Stimulated activated CD8-positive, alpha-beta memory T cell treated with anti-CD3 and anti-CD28 coated beads, Interleukin-12 subunit alpha, Interleukin-12 subunit beta, amount 100 ng/mL, for 4 hours (primary cell): ENCODE results near the gene PSMB7.

Source experiments
- DNase-seq: peaks from one replicate; pipeline ENCODE4 v3.0.0-alpha.2; 2020; ENCODE audit warnings: low read depth

Gene PSMB7

GRCh38 chr9:124356745-124357390 is 58.4 kb downstream of the PSMB7 start:
- no peak for DNase-seq

GRCh38 chr9:124355941-124356744 is 59.1 kb downstream of the PSMB7 start:
- no peak for DNase-seq

- DNase-seq, result no peak
Observed at GRCh38 chr9:124355039-124355940, 60.0 kb downstream of the PSMB7 start.

- no peak for DNase-seq
Observed at GRCh38 chr9:124354346-124355038, 60.8 kb downstream of the PSMB7 start.

- DNase-seq, result no peak
Observed at GRCh38 chr9:124353811-124354274, 61.4 kb downstream of the PSMB7 start.

GRCh38 chr9:124353166-124353768 is 62.0 kb downstream of the PSMB7 start:
- DNase-seq, result no peak

- DNase-seq, result no peak
Observed at GRCh38 chr9:124352616-124353015, 62.6 kb downstream of the PSMB7 start.

GRCh38 chr9:124351672-124352468 is 63.4 kb downstream of the PSMB7 start:
- DNase-seq, result no peak

GRCh38 chr9:124350494-124351263 is 64.6 kb downstream of the PSMB7 start:
- no peak for DNase-seq

- DNase-seq, result no peak
Observed at GRCh38 chr9:124349675-124350493, 65.4 kb downstream of the PSMB7 start.

- DNase-seq, result no peak
Observed at GRCh38 chr9:124349267-124349666, 66.0 kb downstream of the PSMB7 start.

GRCh38 chr9:124348831-124349230 is 66.4 kb downstream of the PSMB7 start:
- no peak for DNase-seq

GRCh38 chr9:124348363-124348762 is 66.9 kb downstream of the PSMB7 start:
- no peak for DNase-seq

GRCh38 chr9:124347968-124348358 is 67.3 kb downstream of the PSMB7 start:
- no peak for DNase-seq

GRCh38 chr9:124347206-124347967 is 67.9 kb downstream of the PSMB7 start:
- no peak for DNase-seq

- DNase-seq, result no peak
Observed at GRCh38 chr9:124346347-124347163, 68.7 kb downstream of the PSMB7 start.

GRCh38 chr9:124345751-124346281 is 69.4 kb downstream of the PSMB7 start:
- DNase-seq, result no peak
